Gastrocnemius medialis (tissue), 4 donors: ENCODE measurements around the gene GARNL3. TPM values are rescaled to one million over a fixed set of nuclear protein-coding genes. Genes with fewer than 3 reads are reported as not detected.

Experiments used
- ATAC-seq, 2 donors: fragments of 150-250 bp; one replicate each; pipeline ENCODE4 v1.9.1; 2016
- DNase-seq, 2 donors: peaks; one replicate each; pipeline ENCODE4 v3.0.0-alpha.2; 2019
- H3K27ac ChIP-seq, 4 donors: fragments of 200-600 bp; sonication (generic); 1 replicate in 1 of 4; 2 replicates in 3 of 4; pipeline ENCODE4 v1.5.1; 2016 to 2018; ENCODE audit warnings: mild to moderate bottlenecking in 2 of 4, moderate library complexity in 1 of 4
- H3K27me3 ChIP-seq, 3 donors: fragments of 200-600 bp; sonication (generic) in 2 of 3; 1 replicate in 1 of 3; 2 replicates in 2 of 3; pipeline versions ENCODE4 v1.5.1 to v1.6.0; 2016 to 2019; ENCODE audit warnings: mild to moderate bottlenecking in 1 of 3, moderate library complexity in 1 of 3
- H3K36me3 ChIP-seq, 2 donors: fragments of 200-600 bp; sonication (generic) in 1 of 2; one replicate each; pipeline ENCODE4 v1.5.1; 2017 to 2018
- H3K4me1 ChIP-seq, 2 donors: fragments of 200-600 bp; sonication (generic) in 1 of 2; one replicate each; pipeline ENCODE4 v1.5.1; 2016 to 2017; ENCODE audit warnings: mild to moderate bottlenecking in 2 of 2
- H3K4me3 ChIP-seq, 4 donors: fragments of 200-600 bp; sonication (generic) in 3 of 4; 1 replicate in 1 of 4; 2 replicates in 3 of 4; pipeline ENCODE4 v1.5.1; 2016 to 2019; ENCODE audit warnings: mild to moderate bottlenecking in 2 of 4
- H3K9me3 ChIP-seq, 3 donors: fragments of 200-600 bp; sonication (generic) in 2 of 3; 1 replicate in 1 of 3; 2 replicates in 2 of 3; pipeline ENCODE4 v1.5.1; 2016 to 2019
- CTCF ChIP-seq, 5 experiments: fragments of 450-650 bp in 3 of 5; fragments of 200-600 bp in 2 of 5; sonication (generic) in 2 of 5; IDR thresholded peaks in 4 of 5; conservative IDR thresholded peaks in 1 of 5; 1 replicate in 4 of 5; 2 replicates in 1 of 5; pipeline ENCODE4 v1.5.1; 2016 to 2019; ENCODE audit warnings: antibody characterized with exemption in 5 of 5, mild to moderate bottlenecking in 3 of 5, moderate library complexity in 3 of 5
- POLR2A ChIP-seq, 2 donors: fragments of 450-650 bp; IDR thresholded peaks; one replicate each; pipeline ENCODE4 v1.6.1; 2017; ENCODE audit warnings: antibody characterized with exemption in 2 of 2, mild to moderate bottlenecking in 2 of 2, moderate library complexity in 2 of 2
- in situ Hi-C, 4 donors: fragments of 200-750 bp; cut with MboI; loops; one replicate each; pipeline versions ENCODE4 v1.15.0 to v1.8.0; 2017; ENCODE audit warnings: low sequenced_read_pairs in 4 of 4
- intact Hi-C: fragments of 100-400 bp; cut with DNase I; formaldehyde crosslinking; loops from one replicate; pipeline ENCODE4 v1.15.1; 2023; ENCODE audit warnings: low total_unique reads
- total RNA-seq, 4 donors: library from RNA; depleted of rRNA; stranded (reverse); fragments of >200 nt; gene quantifications; one replicate each; pipeline versions ENCODE4 v1.1.0 to v1.2.3, GENCODE V29; 2016

GARNL3 gene
- total RNA-seq, 4 donors from 2014 or later: 2.5 to 5.7 (median 3.0) TPM

- ATAC-seq (no peak), DNase-seq (no peak)
- H3K27ac ChIP-seq: no peak overlapping the region
- intact Hi-C loops: no loop called here
- no peaks in the 10 kb centered on the region for H3K36me3 ChIP-seq
- no peaks in the 10 kb centered on the region for H3K9me3 ChIP-seq
- no peaks in the 10 kb centered on the region for H3K27me3 ChIP-seq
- no peak overlapping the region for H3K4me3 ChIP-seq
- in situ Hi-C loops: no loop called here
- no peak for TF ChIP-seq POLR2A (IDR thresholded peaks at IDR 0.05)
- H3K4me1 ChIP-seq: no peaks in the 10 kb centered on the region
Observed at GRCh38 chr9:127368852-127369402, 104.4 kb downstream of the GARNL3 start.

GRCh38 chr9:127369428-127369827 lies 104.9 kb downstream of the GARNL3 start:
- Histone ChIP-seq H3K27ac (no peak overlapping the region), H3K36me3 (no peaks in the 10 kb centered on the region), H3K27me3 (no peaks in the 10 kb centered on the region), H3K4me1 (no peaks in the 10 kb centered on the region), H3K9me3 (no peaks in the 10 kb centered on the region), H3K4me3 (no peak overlapping the region)
- no peak for ATAC-seq
- TF ChIP-seq CTCF (IDR thresholded peaks at IDR 0.05 in 4 of 5, conservative IDR thresholded peaks at IDR 0.05 in 1 of 5): no peak
- TF ChIP-seq POLR2A (IDR thresholded peaks at IDR 0.05): no peak
- intact Hi-C loops (no loop called here), in situ Hi-C loops (no loop called here)
- no peak for DNase-seq

GRCh38 chr9:127370147-127370579 lies 105.6 kb downstream of the GARNL3 start:
- Histone ChIP-seq H3K4me3 (no peak overlapping the region), H3K36me3 (no peaks in the 10 kb centered on the region), H3K27ac (no peak overlapping the region), H3K27me3 (no peaks in the 10 kb centered on the region), H3K9me3 (no peaks in the 10 kb centered on the region), H3K4me1 (no peaks in the 10 kb centered on the region)
- intact Hi-C loops: no loop called here
- TF ChIP-seq POLR2A (IDR thresholded peaks at IDR 0.05) (no peak), CTCF (IDR thresholded peaks at IDR 0.05 in 4 of 5, conservative IDR thresholded peaks at IDR 0.05 in 1 of 5) (no peak)
- in situ Hi-C loops: no loop called here
- no peak for DNase-seq
- ATAC-seq: no peak

GRCh38 chr9:127370672-127371648 lies 106.4 kb downstream of the GARNL3 start:
- Histone ChIP-seq H3K4me3 (no peak overlapping the region), H3K27me3 (no peaks in the 10 kb centered on the region), H3K9me3 (no peaks in the 10 kb centered on the region), H3K4me1 (no peaks in the 10 kb centered on the region), H3K27ac (no peak overlapping the region), H3K36me3 (no peaks in the 10 kb centered on the region)
- no peak for DNase-seq
- intact Hi-C loops: no loop called here
- ATAC-seq: no peak
- TF ChIP-seq POLR2A (IDR thresholded peaks at IDR 0.05): no peak
- no peak for TF ChIP-seq CTCF (IDR thresholded peaks at IDR 0.05 in 4 of 5, conservative IDR thresholded peaks at IDR 0.05 in 1 of 5)
- in situ Hi-C loops: no loop called here

GRCh38 chr9:127380479-127380878 lies 115.9 kb downstream of the GARNL3 start:
- TF ChIP-seq CTCF (IDR thresholded peaks at IDR 0.05 in 4 of 5, conservative IDR thresholded peaks at IDR 0.05 in 1 of 5): no peak
- TF ChIP-seq POLR2A (IDR thresholded peaks at IDR 0.05): no peak
- H3K36me3 ChIP-seq: no peaks in the 10 kb centered on the region
- no peaks in the 10 kb centered on the region for H3K27me3 ChIP-seq
- DNase-seq (no peak), ATAC-seq (no peak)
- H3K4me3 ChIP-seq: no peak overlapping the region
- H3K27ac ChIP-seq: no peak overlapping the region
- in situ Hi-C loops: loop anchor here in 1 of 4 donors (25.0 kb wide), 1 partner anchor 443 kb away; no protein-coding TSS in a partner anchor
- peaks cover 0 to 5% (median 0%) of the 10 kb centered on the region in 3 donors for H3K9me3 ChIP-seq
- intact Hi-C loops: no loop called here
- no peaks in the 10 kb centered on the region for H3K4me1 ChIP-seq
